Activated CD4-positive, alpha-beta T cell treated with anti-CD3 and anti-CD28 coated beads, Interleukin-2, amount 10 ng/mL, durations not matched to agents 7 days and 5 days (primary cell): Measurements from ENCODE around the gene ZNF862. TPM values are rescaled to one million over a fixed set of nuclear protein-coding genes. Genes with fewer than 3 reads are reported as not detected.
"Not testable (repeated sequence)": the region's sequence is repeated elsewhere in the genome, so short reads cannot be mapped to it uniquely, and the experiment has no call there.

Experiments used
- CTCF ChIA-PET: fragments of 350-600 bp; sonication (Branson Sonifier 250); formaldehyde crosslinking; loops from one replicate; lab custom pipeline; 2021; ENCODE audit warnings: antibody characterized with exemption; lab: Charles Lee
- POLR2A ChIA-PET: fragments of 350-600 bp; sonication (Branson Sonifier 250); formaldehyde crosslinking; loops from one replicate; lab custom pipeline; 2021; ENCODE audit warnings: antibody characterized with exemption; lab: Charles Lee
- DNase-seq: peaks from one replicate; pipeline ENCODE4 v3.0.0-alpha.2; 2020
- H3K27ac Mint-ChIP-seq: one replicate; pipeline ENCODE4 v1.8.0; 2021; ENCODE audit warnings: mild to moderate bottlenecking, moderate library complexity, mixed read lengths
- H3K27me3 Mint-ChIP-seq: one replicate; pipeline ENCODE4 v1.8.0; 2021; ENCODE audit warnings: mixed read lengths
- H3K36me3 Mint-ChIP-seq: one replicate; pipeline ENCODE4 v1.8.0; 2021; ENCODE audit warnings: low read depth, mixed read lengths
- H3K4me1 Mint-ChIP-seq: one replicate; pipeline ENCODE4 v1.8.0; 2021; ENCODE audit warnings: mixed read lengths
- H3K4me3 Mint-ChIP-seq: one replicate; pipeline ENCODE4 v1.8.0; 2021; ENCODE audit warnings: mild to moderate bottlenecking, moderate library complexity, mixed read lengths
- H3K9me3 Mint-ChIP-seq: one replicate; pipeline ENCODE4 v1.8.0; 2021; ENCODE audit warnings: mixed read lengths
- total RNA-seq, 2 experiments: library from RNA; stranded (reverse); gene quantifications; one replicate each; pipeline ENCODE4 v1.2.3, GENCODE V29; 2021

The ZNF862 gene
- total RNA-seq, 2 experiments from 2014 or later = 31.3 to 35.8 TPM

DNA sequence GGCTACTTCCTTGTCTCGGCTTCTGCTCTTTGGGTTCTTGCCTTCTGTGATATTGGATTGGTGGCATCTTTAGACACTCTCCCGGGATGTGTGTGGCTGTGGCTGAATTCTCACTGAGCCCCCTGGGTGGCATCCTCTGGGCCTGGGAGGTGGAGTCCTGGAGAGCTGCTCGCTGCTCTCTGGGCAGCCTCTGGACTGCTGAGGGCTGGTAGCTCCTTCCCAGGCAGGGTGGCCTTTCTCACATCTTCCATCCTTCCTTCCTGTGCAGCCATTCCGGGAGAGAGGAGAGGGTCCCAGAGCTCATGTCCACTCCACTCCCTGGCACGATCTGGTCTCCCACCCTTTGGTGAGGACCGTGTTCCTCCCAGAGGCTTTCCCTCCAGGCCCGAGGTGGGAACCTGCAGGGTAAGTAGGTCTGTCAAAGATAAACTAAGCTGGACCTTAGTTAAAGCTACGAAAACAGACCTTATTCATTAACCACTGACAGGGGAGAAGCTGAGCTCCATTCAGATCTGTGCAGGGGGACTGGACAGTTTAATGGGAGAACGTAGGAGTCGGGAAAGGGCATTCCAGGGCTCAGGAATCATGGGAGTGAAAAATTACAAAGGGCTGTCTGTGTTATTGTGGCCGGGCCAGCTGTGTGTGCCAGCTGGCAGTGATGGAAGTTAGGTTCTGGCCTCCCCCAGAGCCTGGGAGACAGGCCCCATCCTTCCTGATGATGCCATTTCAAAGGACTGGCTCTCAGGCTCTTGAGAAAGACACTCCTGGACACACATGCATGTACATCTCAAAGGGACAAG, 44.3 kb downstream of the ZNF862 start:
- Mint-ChIP-seq H3K27ac (no peak overlapping the region), H3K4me3 (no peak overlapping the region), H3K27me3 (no peaks in the 10 kb centered on the region), H3K36me3 (peaks cover 8% of the 10 kb centered on the region), H3K4me1 (peaks cover 15% of the 10 kb centered on the region), H3K9me3 (no peaks in the 10 kb centered on the region)
- ChIA-PET POLR2A (no interaction called here), CTCF (interaction anchor here (1.1 to 2.6 kb wide), 4 partner anchors 10 to 44 kb away, joined by 3 to 13 read pairs (median 10); partner anchors contain the start of gene ZNF862)
- no peak for DNase-seq

GRCh38 chr7:149883048-149883438, 44.9 kb downstream of the ZNF862 start:
- no peaks in the 10 kb centered on the region for H3K9me3 Mint-ChIP-seq
- H3K4me1 Mint-ChIP-seq = peaks cover 14% of the 10 kb centered on the region
- no peak overlapping the region for H3K4me3 Mint-ChIP-seq
- POLR2A ChIA-PET = no interaction called here
- no peak for DNase-seq
- H3K27me3 Mint-ChIP-seq = no peaks in the 10 kb centered on the region
- peaks cover 9% of the 10 kb centered on the region for H3K36me3 Mint-ChIP-seq
- peak overlapping the region; percentile 58 for H3K27ac Mint-ChIP-seq
- CTCF ChIA-PET = interaction anchor here (0.6 to 2.6 kb wide), 5 partner anchors 11 to 173 kb away, joined by 3 to 13 read pairs (median 10); partner anchors contain the start of gene ZNF862

GRCh38 chr7:149883452-149883861, 45.3 kb downstream of the ZNF862 start:
- Mint-ChIP-seq H3K4me1 (peaks cover 14% of the 10 kb centered on the region), H3K4me3 (no peak overlapping the region), H3K36me3 (peaks cover 9% of the 10 kb centered on the region), H3K27me3 (no peaks in the 10 kb centered on the region), H3K27ac (peak overlapping the region; percentile 58), H3K9me3 (no peaks in the 10 kb centered on the region)
- DNase-seq = peak; percentile 70
- POLR2A ChIA-PET = no interaction called here
- CTCF ChIA-PET = interaction anchor here (0.6 to 2.6 kb wide), 5 partner anchors 11 to 173 kb away, joined by 3 to 13 read pairs (median 10); partner anchors contain the start of gene ZNF862

GRCh38 chr7:149884016-149884415, 45.8 kb downstream of the ZNF862 start:
- H3K4me3 Mint-ChIP-seq = no peak overlapping the region
- POLR2A ChIA-PET = no interaction called here
- DNase-seq = no peak
- H3K9me3 Mint-ChIP-seq = no peaks in the 10 kb centered on the region
- no peak overlapping the region for H3K27ac Mint-ChIP-seq
- no peaks in the 10 kb centered on the region for H3K27me3 Mint-ChIP-seq
- H3K36me3 Mint-ChIP-seq = peaks cover 9% of the 10 kb centered on the region
- H3K4me1 Mint-ChIP-seq = peaks cover 14% of the 10 kb centered on the region
- CTCF ChIA-PET = interaction anchor here (1.2 to 2.6 kb wide), 4 partner anchors 12 to 45 kb away, joined by 3 to 13 read pairs (median 10); partner anchors contain the start of gene ZNF862

- Mint-ChIP-seq H3K27ac (no peak overlapping the region), H3K27me3 (no peaks in the 10 kb centered on the region), H3K9me3 (no peaks in the 10 kb centered on the region), H3K4me3 (no peak overlapping the region), H3K4me1 (peaks cover 14% of the 10 kb centered on the region), H3K36me3 (peaks cover 9% of the 10 kb centered on the region)
- ChIA-PET CTCF (interaction anchor here (0.7 to 2.6 kb wide), 5 partner anchors 13 to 427 kb away, joined by 3 to 13 read pairs (median 10); partner anchors contain the start of gene ZNF862), POLR2A (no interaction called here)
- DNase-seq = no peak
Measured at GRCh38 chr7:149884541-149884940, 46.4 kb downstream of the ZNF862 start.

DNA sequence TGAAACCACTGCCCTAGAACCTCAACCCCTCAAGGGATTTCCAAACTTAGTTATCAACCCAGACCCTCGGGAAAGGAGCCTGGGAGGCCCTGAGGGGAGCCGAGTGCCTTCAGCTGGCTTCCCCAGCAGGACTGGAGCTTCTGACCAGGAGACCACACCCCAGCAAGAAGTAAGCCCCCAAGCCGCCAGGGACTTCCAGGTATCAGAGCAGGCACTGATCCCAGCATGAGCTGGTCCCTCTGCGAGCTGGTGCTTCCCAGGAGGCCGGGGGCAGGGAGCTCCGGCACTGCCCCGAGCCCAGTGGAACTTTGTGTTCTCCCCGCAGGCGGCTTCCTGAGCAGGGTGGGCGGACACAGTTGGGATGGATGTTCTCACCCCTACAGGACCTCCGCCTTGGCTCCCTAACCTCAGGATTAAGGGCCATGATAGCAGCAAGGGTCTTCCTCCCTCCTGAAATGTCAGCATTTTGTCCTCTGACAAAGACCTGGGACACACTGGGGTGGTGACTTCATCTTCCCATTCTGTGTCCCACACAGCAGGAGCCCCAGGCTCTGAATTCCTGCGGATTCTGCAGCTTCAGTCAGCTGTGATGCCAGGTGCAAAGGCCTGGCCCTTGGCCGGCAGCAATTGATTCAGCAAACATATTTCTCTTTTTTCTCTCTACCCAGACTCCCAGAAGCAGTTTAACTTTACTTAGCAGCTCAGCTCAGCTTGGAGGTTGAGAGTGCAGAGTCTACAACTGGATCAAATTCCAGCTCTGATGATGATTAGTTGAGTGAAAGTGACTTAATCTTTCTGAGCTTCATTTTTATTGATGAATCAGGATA, 47.2 kb downstream of the ZNF862 start:
- DNase-seq = no peak
- POLR2A ChIA-PET = no interaction called here
- H3K4me3 Mint-ChIP-seq = no peak overlapping the region
- H3K4me1 Mint-ChIP-seq = peaks cover 14% of the 10 kb centered on the region
- H3K27ac Mint-ChIP-seq = no peak overlapping the region
- CTCF ChIA-PET = interaction anchor here (1.2 kb wide), 1 partner anchor 36 kb away, joined by 3 read pairs; no protein-coding TSS in a partner anchor
- peaks cover 9% of the 10 kb centered on the region for H3K36me3 Mint-ChIP-seq
- H3K27me3 Mint-ChIP-seq = no peaks in the 10 kb centered on the region
- H3K9me3 Mint-ChIP-seq = no peaks in the 10 kb centered on the region

GRCh38 chr7:149886018-149886415, 47.8 kb downstream of the ZNF862 start:
- ChIA-PET CTCF (no interaction called here), POLR2A (no interaction called here)
- Mint-ChIP-seq H3K9me3 (no peaks in the 10 kb centered on the region), H3K36me3 (peaks cover 9% of the 10 kb centered on the region), H3K4me3 (no peak overlapping the region), H3K27ac (no peak overlapping the region), H3K27me3 (no peaks in the 10 kb centered on the region), H3K4me1 (peaks cover 14% of the 10 kb centered on the region)
- no peak for DNase-seq

DNA sequence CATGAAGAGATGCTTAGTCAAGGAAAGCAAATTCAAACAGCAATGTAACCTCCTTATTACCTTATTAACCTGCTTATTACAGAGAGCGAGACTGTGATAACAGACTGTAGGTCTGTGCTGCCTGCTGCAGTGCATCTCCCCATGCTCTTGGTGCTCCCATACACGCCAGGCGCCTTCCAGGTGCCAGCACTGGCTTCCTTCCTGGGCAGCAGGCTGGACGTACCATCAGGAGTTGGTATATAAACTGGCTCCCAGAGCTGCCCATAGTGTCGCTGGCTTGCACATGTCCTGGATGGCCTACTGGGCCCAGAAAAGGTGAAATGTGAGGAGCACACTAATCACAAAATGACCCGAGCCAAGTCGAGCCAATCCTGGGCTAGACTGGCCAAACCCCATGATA, 49.1 kb downstream of the ZNF862 start:
- no peak for DNase-seq
- Mint-ChIP-seq H3K27me3 (no peaks in the 10 kb centered on the region), H3K4me3 (no peak overlapping the region), H3K4me1 (peaks cover 14% of the 10 kb centered on the region), H3K9me3 (no peaks in the 10 kb centered on the region), H3K36me3 (peaks cover 9% of the 10 kb centered on the region), H3K27ac (no peak overlapping the region)
- POLR2A ChIA-PET = no interaction called here
- CTCF ChIA-PET = interaction anchor here (0.6 kb wide), 1 partner anchor 47 kb away, joined by 3 read pairs; no protein-coding TSS in a partner anchor

- CTCF ChIA-PET, DNase-seq, H3K4me3 Mint-ChIP-seq, POLR2A ChIA-PET, H3K27ac Mint-ChIP-seq, H3K36me3 Mint-ChIP-seq, H3K27me3 Mint-ChIP-seq, H3K9me3 Mint-ChIP-seq, H3K4me1 Mint-ChIP-seq: not testable (repeated sequence)
Measured at GRCh38 chr7:149890715-149891114, 52.5 kb downstream of the ZNF862 start.

DNA sequence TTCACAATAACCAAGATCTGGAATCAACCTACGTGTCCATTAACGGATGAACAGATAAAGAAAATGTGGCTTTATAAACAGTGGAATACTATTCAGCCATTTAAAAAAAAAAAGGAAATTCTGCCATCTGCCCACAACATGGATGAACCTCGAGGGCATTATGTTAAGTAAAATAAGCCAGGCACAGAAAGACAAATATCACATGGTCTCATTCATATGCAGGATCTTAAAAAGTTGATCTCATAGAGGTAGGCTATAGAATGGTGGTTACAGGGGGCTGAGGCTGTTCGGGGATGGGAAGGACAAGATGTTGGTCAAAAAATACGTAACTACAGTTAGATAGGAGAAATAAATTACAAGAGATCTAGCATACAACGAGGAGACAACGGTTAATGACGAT, 56.8 kb downstream of the ZNF862 start:
- H3K27ac Mint-ChIP-seq, DNase-seq, H3K4me1 Mint-ChIP-seq, CTCF ChIA-PET, H3K36me3 Mint-ChIP-seq, POLR2A ChIA-PET, H3K4me3 Mint-ChIP-seq, H3K27me3 Mint-ChIP-seq, H3K9me3 Mint-ChIP-seq: not testable (repeated sequence)

- H3K4me3 Mint-ChIP-seq, DNase-seq, H3K27me3 Mint-ChIP-seq, CTCF ChIA-PET, H3K36me3 Mint-ChIP-seq, POLR2A ChIA-PET, H3K27ac Mint-ChIP-seq, H3K9me3 Mint-ChIP-seq, H3K4me1 Mint-ChIP-seq: not testable (repeated sequence)
Measured at GRCh38 chr7:149907776-149908376, 69.7 kb downstream of the ZNF862 start.

- H3K27ac Mint-ChIP-seq, CTCF ChIA-PET: not testable (repeated sequence)
Measured at GRCh38 chr7:149910219-149910618, 72.0 kb downstream of the ZNF862 start.

More at GRCh38 chr7:149910219-149910618, 72.0 kb downstream of the ZNF862 start:
- H3K9me3 Mint-ChIP-seq, H3K4me3 Mint-ChIP-seq, POLR2A ChIA-PET, H3K4me1 Mint-ChIP-seq, H3K27me3 Mint-ChIP-seq, DNase-seq, H3K36me3 Mint-ChIP-seq: not testable (repeated sequence)
